ENCODE data around the gene PLOD2. TPM values are rescaled to one million over a fixed set of nuclear protein-coding genes. Genes with fewer than 3 reads are reported as not detected.

Gene PLOD2
- total RNA-seq, 1 experiment from 2014 or later, result 19.3 TPM

DNA sequence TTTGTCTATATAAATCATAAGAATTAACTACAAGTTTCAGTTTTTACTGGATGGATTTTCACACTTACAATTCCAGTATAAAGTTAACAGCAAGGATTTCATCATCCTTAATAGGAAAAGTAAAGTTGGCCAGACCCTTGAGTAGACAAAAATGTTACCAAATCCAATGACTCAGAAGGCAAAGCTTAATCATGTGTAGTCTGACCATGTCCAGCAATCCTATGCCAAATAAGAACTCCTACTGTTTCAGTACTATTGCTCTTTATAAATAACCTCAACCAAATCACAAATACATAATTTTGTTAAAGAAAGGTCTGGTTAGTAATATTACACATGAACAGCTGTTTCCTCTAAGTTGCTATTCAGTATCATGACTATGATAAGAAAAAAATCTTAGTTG lies 35.0 kb downstream of the PLOD2 start:
- Histone ChIP-seq H3K9me3 (ENCODE audit: control insufficient read depth, low read depth, low read length) (no peaks in the 10 kb centered on the region), H3K27ac (ENCODE audit: insufficient read length, low read depth, low read length) (no peak overlapping the region), H3K9ac (ENCODE audit: extremely low read depth, insufficient read length, low read length) (no peak overlapping the region), H3K27me3 (ENCODE audit: insufficient read depth, low read length) (no peaks in the 10 kb centered on the region), H3K23me2 (ENCODE audit: insufficient read length, low read depth, low read length, poor library complexity, severe bottlenecking) (no peaks in the 10 kb centered on the region), H2BK15ac (ENCODE audit: low read depth, low read length) (no peak overlapping the region), H4K91ac (ENCODE audit: insufficient read length, low read depth, low read length) (no peak overlapping the region), H3K14ac (ENCODE audit: insufficient read depth, low read length) (no peak overlapping the region), H3K18ac (ENCODE audit: insufficient read length, low read depth, low read length) (no peak overlapping the region), H3K56ac (ENCODE audit: insufficient read length, low read depth, low read length) (no peak overlapping the region), H3T11ph (ENCODE audit: low read length) (no peak overlapping the region), H4K20me1 (ENCODE audit: control insufficient read depth, insufficient read depth, insufficient read length) (no peaks in the 10 kb centered on the region), H3K23ac (ENCODE audit: insufficient read length, low read depth, low read length) (no peak overlapping the region), H4K8ac (replicated peaks; ENCODE audit: insufficient read length, low read depth, low read length) (no peak overlapping the region), H3K79me2 (ENCODE audit: insufficient read depth, low read length) (0 out of 2 replicates have a peak, but pooled peaks cover 1% of the 10 kb centered on the region), H3K4ac (ENCODE audit: low read depth, low read length) (no peak overlapping the region), H2BK120ac (ENCODE audit: low read depth, low read length, poor library complexity, severe bottlenecking) (no peak overlapping the region), H4K5ac (ENCODE audit: insufficient read length, low read depth, low read length) (no peak overlapping the region), H3K79me1 (ENCODE audit: insufficient read depth, low read depth, low read length, poor library complexity, severe bottlenecking) (peaks cover 3% of the 10 kb centered on the region), H2AK5ac (ENCODE audit: insufficient read length, low read length) (no peak overlapping the region), H3K4me1 (ENCODE audit: insufficient read depth, low read length) (no peaks in the 10 kb centered on the region), H2BK12ac (ENCODE audit: insufficient read length, low read depth, low read length) (no peak overlapping the region), H2BK5ac (ENCODE audit: insufficient read length, low read length) (no peak overlapping the region), H2AFZ (ENCODE audit: low read length) (no peak overlapping the region), H2BK20ac (ENCODE audit: low read depth, low read length, poor library complexity, severe bottlenecking) (no peak overlapping the region), H3K4me2 (ENCODE audit: insufficient read depth, insufficient read length, low read length) (no peak overlapping the region)
- no peaks in the 10 kb centered on the region for H3K9me3 Mint-ChIP-seq
- H3K4me3 Mint-ChIP-seq, result no peak overlapping the region
- H3K4me1 Mint-ChIP-seq, result no peaks in the 10 kb centered on the region
- no peak overlapping the region for H3K27ac Mint-ChIP-seq
- H3K27me3 Mint-ChIP-seq (ENCODE audit: low read depth), result no peaks in the 10 kb centered on the region
- peaks cover 4 to 10% (median 6%) of the 10 kb centered on the region in 3 experiments for H3K36me3 Mint-ChIP-seq (ENCODE audit: insufficient read depth in 1 of 3, low read depth in 3 of 3)
- TF ChIP-seq CTCF (conservative IDR thresholded peaks at IDR 0.05), result no peak
- DNase-seq, result no peak

Data from H9 (cell line).